Effector memory CD8-positive, alpha-beta T cell (primary cell): Measurements from ENCODE around the gene CNTNAP4.

ENCODE experiments used
- ATAC-seq: fragments of 150-1000 bp; cut with Tn5 transposase; replicated peaks from 2 replicates; pipeline ENCODE4 v1.10.0; 2021; ENCODE audit warnings: mild to moderate bottlenecking, moderate library complexity
- DNase-seq, 3 experiments: peaks; one replicate each; pipeline ENCODE4 v3.0.0; 2021
- H3K27ac Mint-ChIP-seq, 2 donors: one replicate each; pipeline ENCODE4 v1.8.0; 2022; ENCODE audit warnings: mild to moderate bottlenecking in 2 of 2, mixed read lengths in 2 of 2, moderate library complexity in 2 of 2
- H3K27me3 Mint-ChIP-seq, 2 donors: one replicate each; pipeline ENCODE4 v1.8.0; 2022; ENCODE audit warnings: mixed read lengths in 2 of 2
- H3K36me3 Mint-ChIP-seq: one replicate; pipeline ENCODE4 v1.8.0; 2022; ENCODE audit warnings: mild to moderate bottlenecking, moderate library complexity, mixed read lengths; ENCODE audit not compliant: insufficient read depth
- H3K4me1 Mint-ChIP-seq, 2 donors: one replicate each; pipeline ENCODE4 v1.8.0; 2022; ENCODE audit warnings: low read depth in 2 of 2, mixed read lengths in 2 of 2
- H3K4me3 Mint-ChIP-seq, 2 donors: one replicate each; pipeline ENCODE4 v1.8.0; 2022; ENCODE audit warnings: mild to moderate bottlenecking in 2 of 2, mixed read lengths in 2 of 2, moderate library complexity in 2 of 2
- H3K9me3 Mint-ChIP-seq, 2 donors: one replicate each; pipeline ENCODE4 v1.8.0; 2022; ENCODE audit warnings: mixed read lengths in 2 of 2

Gene CNTNAP4

DNA sequence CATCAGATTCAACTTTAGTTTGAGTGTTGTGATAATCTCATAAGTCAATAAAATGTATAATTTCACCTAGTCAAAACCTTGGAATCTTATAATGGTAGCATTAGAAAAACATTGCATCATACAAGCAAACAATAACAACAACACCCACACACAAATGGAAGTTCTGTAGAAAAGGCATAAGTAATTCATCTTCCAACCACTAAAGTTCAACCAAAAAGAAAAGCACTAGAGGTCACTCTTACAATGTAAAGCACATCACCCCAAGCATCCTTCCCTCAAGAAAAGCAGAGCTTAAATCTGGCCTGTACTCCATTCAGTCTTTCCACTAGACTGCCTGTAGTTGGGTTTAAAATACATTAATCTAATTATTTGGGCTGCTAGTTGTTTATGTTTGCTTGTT is 1.8 kb downstream of the CNTNAP4 start:
- H3K27ac Mint-ChIP-seq = no peak overlapping the region
- H3K27me3 Mint-ChIP-seq = no peaks in the 10 kb centered on the region
- H3K36me3 Mint-ChIP-seq = no peaks in the 10 kb centered on the region
- DNase-seq (no peak), ATAC-seq (no peak)
- H3K4me1 Mint-ChIP-seq = no peaks in the 10 kb centered on the region
- peaks cover 0 to 6% of the 10 kb centered on the region in 2 donors for H3K9me3 Mint-ChIP-seq
- no peak overlapping the region for H3K4me3 Mint-ChIP-seq

DNA sequence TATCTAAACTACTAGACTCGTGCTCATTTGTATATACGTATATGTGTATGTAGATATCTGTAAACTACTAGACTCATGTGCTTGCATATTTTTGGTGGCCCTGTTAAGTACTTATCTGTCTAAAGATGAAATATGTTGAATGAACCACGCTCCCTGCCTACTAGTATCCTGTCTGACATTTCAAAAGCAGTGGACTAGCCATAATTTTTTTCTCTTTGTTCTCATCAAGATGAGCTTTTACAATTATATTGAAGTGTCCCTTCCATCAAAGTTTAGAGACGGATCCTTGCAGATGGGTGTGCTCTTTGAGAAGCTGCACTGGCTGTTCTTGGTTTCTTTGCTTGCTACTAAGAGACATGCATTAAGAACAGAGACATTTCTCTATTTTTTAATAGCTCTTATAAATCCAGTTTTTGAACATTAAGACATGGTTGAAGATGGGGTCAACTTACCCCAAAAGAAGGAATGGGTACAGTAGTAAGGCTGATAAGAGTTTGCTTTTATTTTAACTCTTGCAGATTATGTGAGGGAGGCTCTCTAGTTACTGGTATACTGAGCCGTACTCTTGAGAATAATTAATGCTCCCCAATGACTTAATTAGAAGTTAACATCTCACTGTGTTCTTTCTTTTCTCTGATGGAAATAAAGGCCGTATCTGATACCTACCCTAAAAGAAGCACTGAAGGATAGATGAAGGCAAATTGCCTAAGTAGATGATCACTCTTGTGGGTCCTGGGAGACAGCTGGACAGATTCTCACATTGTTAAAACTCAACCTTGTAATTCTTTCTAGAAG is 3.4 kb downstream of the CNTNAP4 start:
- ATAC-seq = no peak
- Mint-ChIP-seq H3K9me3 (peaks cover 0 to 5% of the 10 kb centered on the region in 2 donors), H3K27me3 (no peaks in the 10 kb centered on the region), H3K27ac (no peak overlapping the region), H3K36me3 (no peaks in the 10 kb centered on the region), H3K4me1 (no peaks in the 10 kb centered on the region), H3K4me3 (no peak overlapping the region)
- DNase-seq = no peak

DNA sequence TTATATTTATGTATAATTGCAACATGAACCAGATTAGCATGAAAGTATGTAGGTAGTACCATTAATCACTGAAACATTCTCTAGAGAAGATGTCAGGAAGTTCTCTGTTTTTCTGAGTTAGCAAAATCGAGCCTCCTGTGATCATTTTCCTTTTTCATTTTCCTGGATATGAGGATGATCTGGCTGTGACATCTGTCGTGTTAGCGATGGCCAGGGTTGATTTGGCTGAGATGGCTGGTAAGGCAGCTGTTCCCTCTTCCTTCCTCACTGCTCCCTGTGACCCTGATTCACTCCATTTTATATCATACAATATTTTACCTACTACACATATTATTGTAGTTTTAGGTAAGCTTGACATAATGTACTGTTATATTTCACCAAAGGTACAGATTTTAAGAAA is 10.3 kb downstream of the CNTNAP4 start:
- Mint-ChIP-seq H3K9me3 (peaks cover 11 to 29% of the 10 kb centered on the region in 2 donors), H3K4me1 (no peaks in the 10 kb centered on the region), H3K36me3 (no peaks in the 10 kb centered on the region), H3K27me3 (no peaks in the 10 kb centered on the region), H3K4me3 (no peak overlapping the region), H3K27ac (no peak overlapping the region)
- DNase-seq (no peak), ATAC-seq (no peak)

DNA sequence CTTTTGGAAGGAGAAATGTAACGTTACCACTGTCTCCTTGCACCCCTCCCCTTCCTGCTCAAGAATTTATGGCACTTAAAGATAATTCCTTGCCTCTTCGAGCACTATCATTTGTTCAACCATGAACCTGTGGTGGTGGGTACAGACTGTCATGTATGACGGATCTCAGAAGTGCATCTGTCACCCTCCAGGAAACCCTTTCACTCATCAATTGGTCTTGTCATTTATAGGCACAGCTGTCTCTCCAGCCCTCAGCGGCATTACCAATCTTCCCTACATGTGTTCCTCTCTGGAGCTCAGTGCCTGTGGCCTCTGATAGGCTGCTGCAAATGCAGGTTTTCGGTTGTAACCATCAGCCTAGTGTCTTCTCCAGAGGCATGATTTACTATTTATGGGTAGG is 15.0 kb downstream of the CNTNAP4 start:
- ATAC-seq = no peak
- Mint-ChIP-seq H3K36me3 (no peaks in the 10 kb centered on the region), H3K9me3 (peaks cover 13 to 38% of the 10 kb centered on the region in 2 donors), H3K4me3 (no peak overlapping the region), H3K27ac (no peak overlapping the region), H3K4me1 (no peaks in the 10 kb centered on the region), H3K27me3 (no peaks in the 10 kb centered on the region)
- no peak for DNase-seq

DNA sequence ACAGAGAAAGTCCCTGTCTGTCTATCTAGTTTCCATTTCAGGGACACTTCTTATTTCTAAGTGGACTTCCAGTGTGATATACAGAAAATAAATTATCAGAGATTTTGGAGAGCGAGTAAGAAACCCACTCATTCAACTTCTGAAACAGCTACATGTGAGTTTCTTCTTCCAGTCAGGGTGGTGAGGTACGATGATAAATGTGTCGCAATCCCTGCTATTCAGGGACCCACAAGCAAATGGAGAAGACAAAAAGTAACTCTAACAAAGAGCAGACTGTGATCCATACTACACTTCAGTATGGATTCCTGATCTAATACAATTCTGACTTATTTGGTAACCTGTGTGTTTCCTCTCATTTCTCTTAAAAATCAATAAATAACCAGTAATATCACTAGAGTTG is 16.8 kb downstream of the CNTNAP4 start:
- peaks cover 11 to 29% of the 10 kb centered on the region in 2 donors for H3K9me3 Mint-ChIP-seq
- no peak for DNase-seq
- no peak for ATAC-seq

DNA sequence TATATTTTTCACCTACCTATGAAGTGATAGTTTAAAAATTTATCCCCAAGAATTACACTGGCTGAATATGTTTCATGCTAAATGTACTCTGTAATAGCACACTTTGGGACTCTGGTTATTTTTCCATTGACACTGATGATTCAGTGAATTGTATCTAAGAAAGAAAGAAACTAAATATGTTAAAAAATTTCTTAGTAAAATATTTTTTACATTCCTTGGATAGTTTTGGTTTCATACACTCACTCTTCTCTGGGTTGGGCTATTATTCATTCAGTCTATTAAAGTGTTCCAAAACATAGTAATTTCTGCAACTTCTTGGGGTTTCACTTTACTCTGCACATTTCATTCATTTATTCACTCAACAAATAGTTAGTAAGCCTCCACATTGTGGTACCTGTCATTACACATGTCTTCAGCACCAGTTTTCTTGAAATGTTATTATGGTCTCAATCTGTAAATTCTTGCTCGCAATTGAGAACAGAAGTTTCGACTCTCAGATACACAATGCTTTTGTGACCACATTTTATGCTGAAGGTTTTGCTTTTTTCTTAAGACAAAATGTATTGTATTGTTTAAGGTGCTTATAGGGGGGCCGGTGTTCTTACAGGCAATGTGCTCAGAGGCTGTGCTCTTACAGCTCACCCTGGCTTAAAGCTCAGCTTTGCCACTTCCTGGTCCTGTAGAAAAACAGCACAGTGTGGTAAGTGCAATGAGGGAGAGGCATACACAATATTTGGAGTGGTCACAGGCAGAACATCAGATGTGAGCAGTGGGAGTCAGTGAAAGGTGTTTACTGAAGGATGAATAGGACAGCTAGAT is 17.4 kb downstream of the CNTNAP4 start:
- H3K27me3 Mint-ChIP-seq = no peaks in the 10 kb centered on the region
- H3K4me3 Mint-ChIP-seq = no peak overlapping the region
- H3K9me3 Mint-ChIP-seq = peaks cover 11 to 22% of the 10 kb centered on the region in 2 donors
- no peak overlapping the region for H3K27ac Mint-ChIP-seq
- DNase-seq (no peak), ATAC-seq (no peak)
- no peaks in the 10 kb centered on the region for H3K4me1 Mint-ChIP-seq
- H3K36me3 Mint-ChIP-seq = no peaks in the 10 kb centered on the region

More for the DNA sequence above, 16.8 kb downstream of the CNTNAP4 start:
- Mint-ChIP-seq H3K36me3 (no peaks in the 10 kb centered on the region), H3K27me3 (no peaks in the 10 kb centered on the region), H3K27ac (no peak overlapping the region), H3K4me3 (no peak overlapping the region), H3K4me1 (no peaks in the 10 kb centered on the region)

DNA sequence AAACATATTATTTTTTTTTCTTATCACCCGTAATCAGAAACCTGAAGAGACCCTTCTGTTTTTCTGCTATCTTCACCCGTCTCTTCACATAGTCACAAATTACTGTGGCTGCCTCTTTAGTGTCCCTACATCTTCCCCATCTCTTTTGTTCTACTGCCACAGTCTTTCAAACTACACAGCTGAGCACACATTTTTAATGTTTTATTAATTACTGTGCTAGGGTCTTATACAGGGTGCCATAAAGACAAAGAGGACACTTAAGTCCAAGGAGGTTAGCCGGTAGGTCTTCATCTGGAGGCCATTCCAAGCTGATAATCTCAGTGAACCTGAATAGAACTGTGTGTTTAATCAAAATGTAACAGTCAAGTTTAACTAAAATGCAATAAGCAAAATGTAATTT is 20.7 kb downstream of the CNTNAP4 start:
- Mint-ChIP-seq H3K4me3 (no peak overlapping the region), H3K9me3 (peaks cover 12 to 16% of the 10 kb centered on the region in 2 donors), H3K27me3 (no peaks in the 10 kb centered on the region), H3K27ac (no peak overlapping the region), H3K4me1 (no peaks in the 10 kb centered on the region), H3K36me3 (no peaks in the 10 kb centered on the region)
- no peak for ATAC-seq
- no peak for DNase-seq

DNA sequence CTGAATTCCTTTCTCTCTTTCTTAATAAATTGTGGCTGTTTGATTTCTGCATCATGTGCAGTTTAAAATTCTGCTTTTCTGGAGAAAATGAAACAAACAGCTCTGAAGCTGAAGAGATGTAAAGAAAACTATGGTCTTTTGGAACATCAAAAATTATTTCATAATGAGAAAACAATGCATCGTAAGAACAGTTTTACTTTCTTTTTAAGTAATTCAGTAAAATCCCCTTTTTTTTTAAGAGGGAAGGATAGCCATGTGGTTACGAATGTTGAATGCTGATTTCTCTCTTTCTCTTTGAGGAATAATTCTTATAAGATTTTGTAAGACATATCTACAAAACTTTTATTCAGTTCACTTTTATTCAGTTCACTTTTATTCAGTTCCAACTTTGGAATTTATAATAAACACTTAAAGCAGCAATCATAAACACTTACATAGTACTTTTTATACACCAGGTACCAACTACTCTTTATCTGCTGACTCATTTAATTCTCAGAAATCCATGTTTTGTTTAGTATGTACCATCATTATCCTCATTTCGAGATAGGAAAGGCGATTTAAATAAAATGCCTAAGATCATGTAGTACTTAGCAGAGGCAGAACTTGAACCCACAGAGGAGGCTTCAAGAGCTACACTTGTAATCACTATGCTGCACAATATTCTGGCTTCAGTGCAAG is 26.6 kb downstream of the CNTNAP4 start:
- Mint-ChIP-seq H3K4me3 (no peak overlapping the region), H3K27me3 (no peaks in the 10 kb centered on the region), H3K4me1 (no peaks in the 10 kb centered on the region), H3K36me3 (no peaks in the 10 kb centered on the region), H3K27ac (no peak overlapping the region), H3K9me3 (peaks cover 7 to 11% of the 10 kb centered on the region in 2 donors)
- DNase-seq (no peak), ATAC-seq (no peak)

DNA sequence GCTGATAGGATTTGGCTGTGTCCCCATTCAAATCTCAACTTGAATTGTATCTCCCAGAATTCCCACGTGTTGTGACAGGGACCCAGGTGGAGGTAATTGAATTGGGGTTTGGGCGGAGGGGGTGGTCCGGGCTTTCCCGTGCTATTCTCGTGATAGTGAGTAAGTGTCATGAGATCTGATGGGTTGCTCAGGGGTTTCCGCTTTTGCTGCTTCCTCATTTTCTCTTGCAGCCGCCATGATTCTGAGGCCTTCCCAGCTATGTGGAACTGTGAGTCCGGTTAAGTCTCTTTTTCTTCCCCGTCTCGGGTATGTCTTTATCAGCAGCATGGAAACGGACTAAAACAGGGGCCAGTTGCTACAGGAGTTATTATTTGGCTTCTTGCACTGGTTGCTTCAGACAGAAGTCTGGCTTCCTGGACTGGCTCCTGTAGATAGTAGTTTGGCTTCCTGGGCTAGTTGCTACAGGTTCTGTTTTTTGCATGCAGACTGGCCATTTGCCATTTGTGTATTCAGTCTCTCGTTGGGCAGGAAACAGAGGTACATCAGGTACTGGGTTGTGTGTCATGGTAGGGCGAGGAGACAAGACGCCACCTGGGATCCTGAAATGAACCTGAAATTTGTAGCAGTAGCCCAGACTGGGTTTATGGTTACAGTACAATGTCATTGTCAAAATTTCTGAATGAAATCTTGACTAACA is 32.6 kb downstream of the CNTNAP4 start:
- no peaks in the 10 kb centered on the region for H3K27me3 Mint-ChIP-seq
- H3K4me3 Mint-ChIP-seq = no peak overlapping the region
- ATAC-seq = no peak
- DNase-seq = no peak
- no peaks in the 10 kb centered on the region for H3K4me1 Mint-ChIP-seq
- H3K27ac Mint-ChIP-seq = no peak overlapping the region
- no peaks in the 10 kb centered on the region for H3K36me3 Mint-ChIP-seq
- H3K9me3 Mint-ChIP-seq = peaks cover 8 to 13% of the 10 kb centered on the region in 2 donors

DNA sequence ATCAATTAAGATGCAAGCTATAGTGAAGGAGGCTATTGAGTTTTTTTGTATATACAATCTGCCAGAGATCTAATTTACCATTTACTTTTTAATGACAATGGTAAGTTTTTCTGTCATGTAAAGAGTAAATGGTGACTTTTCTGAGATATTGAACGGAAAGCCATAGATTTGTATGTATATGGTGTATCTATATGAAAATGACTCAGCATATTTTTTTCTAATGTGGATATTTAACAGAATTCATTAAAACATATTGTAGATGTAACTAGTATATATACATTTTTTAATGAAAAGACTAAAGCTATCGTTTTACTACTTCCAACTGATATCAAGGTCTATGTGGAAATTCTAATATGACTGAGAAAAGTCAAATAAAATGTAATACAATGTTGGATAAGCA is 34.1 kb downstream of the CNTNAP4 start:
- no peak for DNase-seq
- Mint-ChIP-seq H3K27me3 (no peaks in the 10 kb centered on the region), H3K4me3 (no peak overlapping the region), H3K4me1 (no peaks in the 10 kb centered on the region), H3K27ac (no peak overlapping the region), H3K36me3 (no peaks in the 10 kb centered on the region), H3K9me3 (peaks cover 9 to 13% of the 10 kb centered on the region in 2 donors)
- no peak for ATAC-seq

DNA sequence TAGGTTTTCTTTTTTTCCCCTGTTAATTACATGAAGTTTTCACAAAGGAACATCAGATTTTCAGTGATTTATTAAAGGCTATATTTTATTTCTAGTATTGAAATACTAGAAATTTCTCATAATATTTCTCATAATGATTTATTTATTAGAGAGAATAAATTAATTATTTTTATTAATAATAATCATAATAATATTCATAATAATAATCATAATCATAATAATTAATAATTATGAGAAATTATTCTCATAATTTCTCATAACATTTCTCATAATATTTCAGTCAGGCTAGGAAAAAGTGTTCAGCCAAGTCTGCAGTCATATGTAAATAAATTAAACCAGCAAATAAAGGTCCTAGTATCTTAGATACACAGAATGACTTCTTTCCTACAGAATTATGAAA is 41.4 kb downstream of the CNTNAP4 start:
- ATAC-seq = no peak
- DNase-seq = no peak
- Mint-ChIP-seq H3K9me3 (peaks cover 0 to 15% of the 10 kb centered on the region in 2 donors), H3K27ac (no peak overlapping the region), H3K27me3 (no peaks in the 10 kb centered on the region), H3K4me3 (no peak overlapping the region), H3K4me1 (no peaks in the 10 kb centered on the region), H3K36me3 (no peaks in the 10 kb centered on the region)

DNA sequence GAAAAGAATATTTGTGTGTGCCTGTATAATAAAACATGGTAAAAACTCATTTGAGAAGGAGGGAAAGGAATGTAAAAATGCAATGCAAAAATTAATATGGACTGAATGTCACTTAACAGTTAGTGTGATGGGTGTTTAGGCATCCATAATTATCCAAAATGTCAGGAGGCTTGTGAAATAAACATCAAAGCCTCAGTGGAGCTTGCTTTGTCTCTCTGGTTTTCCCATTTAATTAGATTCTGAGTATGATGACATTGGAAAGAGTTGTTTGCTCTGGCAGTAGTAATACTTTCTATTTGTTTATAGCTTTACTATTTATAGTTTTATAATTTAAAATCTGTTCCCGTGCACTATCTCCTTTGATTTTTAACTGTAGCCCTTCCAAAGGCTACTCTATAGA is 51.9 kb downstream of the CNTNAP4 start:
- no peaks in the 10 kb centered on the region for H3K9me3 Mint-ChIP-seq
- no peaks in the 10 kb centered on the region for H3K4me1 Mint-ChIP-seq
- H3K4me3 Mint-ChIP-seq = no peak overlapping the region
- no peak for DNase-seq
- no peak for ATAC-seq
- no peaks in the 10 kb centered on the region for H3K27me3 Mint-ChIP-seq
- H3K27ac Mint-ChIP-seq = no peak overlapping the region
- H3K36me3 Mint-ChIP-seq = peaks cover under 1% of the 10 kb centered on the region
